GM19397 (cell line): ENCODE measurements around the gene DOCK4.

Source experiments
- ATAC-seq: cut with Tn5 transposase; IDR thresholded peaks from one replicate; pipeline ENCODE4 v1.9.1; 2021; ENCODE audit warnings: mild to moderate bottlenecking, moderate library complexity; ENCODE audit not compliant: unreplicated experiment

DOCK4 gene

DNA sequence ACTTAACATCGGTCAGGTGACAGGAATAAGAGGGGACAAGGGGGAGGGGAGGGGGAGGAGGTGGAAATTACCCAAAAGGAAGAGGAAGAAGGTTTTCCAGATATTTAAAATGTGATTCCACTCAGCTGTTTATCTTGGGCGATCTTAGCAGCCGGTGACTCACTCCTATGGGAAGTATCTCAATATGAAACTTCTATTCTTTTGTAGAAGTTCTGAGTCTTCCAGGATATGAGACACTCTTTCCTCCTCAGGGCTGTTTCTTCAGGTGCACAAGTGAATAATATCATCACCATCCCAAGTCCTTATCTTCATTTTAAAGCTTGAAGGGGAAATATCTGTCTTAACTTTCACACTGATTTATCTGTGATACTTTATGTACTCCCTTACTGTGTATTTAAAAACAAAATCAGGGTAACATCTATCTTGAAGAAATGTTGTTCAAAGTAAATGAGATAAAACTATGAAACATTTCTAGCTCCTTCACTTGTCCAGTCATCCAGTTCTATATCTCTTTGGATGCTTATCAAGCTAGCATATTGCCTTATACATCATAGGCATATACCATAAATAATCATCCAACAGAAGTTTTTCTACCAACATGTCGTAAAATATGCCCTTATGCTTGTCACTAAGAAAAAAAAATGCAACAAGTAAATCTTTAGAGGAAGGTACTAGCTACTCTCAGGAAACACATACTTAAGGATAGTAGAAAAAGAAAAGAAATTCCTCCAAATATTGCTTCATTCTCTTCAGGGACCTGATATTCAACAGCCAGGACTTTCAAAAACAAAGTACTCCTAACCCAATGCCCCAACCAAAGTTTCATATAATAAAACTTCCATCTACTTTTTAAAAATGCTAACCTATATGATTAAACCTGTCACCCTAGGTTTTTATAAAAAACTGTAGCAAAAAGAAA is 13.7 kb downstream of the DOCK4 start:
- ATAC-seq = no peak

DNA sequence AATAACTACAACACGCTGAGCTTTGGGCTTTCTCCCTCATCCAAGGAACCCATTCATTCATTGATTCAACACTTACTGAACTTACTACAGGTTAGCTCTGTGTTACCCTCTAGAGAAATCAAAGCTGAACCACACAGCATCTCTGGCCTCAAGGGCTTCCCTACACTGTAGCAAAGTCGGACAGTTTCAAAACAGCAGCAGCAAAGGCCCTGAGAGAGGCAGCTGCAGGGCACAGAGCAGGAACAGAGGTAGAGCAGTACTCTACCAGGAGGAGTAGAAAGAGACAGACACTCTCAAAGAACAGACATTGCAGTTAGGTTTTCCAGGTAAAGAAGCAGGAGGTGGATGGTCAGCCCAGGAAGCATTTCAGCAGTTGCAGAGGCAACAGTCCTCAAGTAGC is 16.1 kb downstream of the DOCK4 start:
- no peak for ATAC-seq

DNA sequence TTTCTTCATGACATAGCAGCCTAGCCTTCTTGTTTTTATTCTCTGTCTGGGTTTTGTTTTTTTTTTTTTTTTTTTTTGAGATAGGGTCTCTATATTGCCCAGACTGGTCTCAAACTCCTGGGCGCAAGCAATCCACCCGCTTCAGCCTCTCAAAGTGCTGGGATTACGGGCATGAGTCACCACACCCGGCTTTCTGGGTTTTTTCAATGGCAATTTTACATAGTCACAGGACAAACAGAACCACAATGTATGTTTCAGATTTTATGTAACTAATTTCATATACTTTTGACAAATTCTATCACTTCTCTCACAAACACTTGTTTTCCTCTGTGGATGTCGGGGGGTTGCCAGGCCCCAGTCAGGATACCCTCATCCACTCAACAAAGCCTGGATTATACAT is 16.5 kb downstream of the DOCK4 start:
- ATAC-seq = no peak

DNA sequence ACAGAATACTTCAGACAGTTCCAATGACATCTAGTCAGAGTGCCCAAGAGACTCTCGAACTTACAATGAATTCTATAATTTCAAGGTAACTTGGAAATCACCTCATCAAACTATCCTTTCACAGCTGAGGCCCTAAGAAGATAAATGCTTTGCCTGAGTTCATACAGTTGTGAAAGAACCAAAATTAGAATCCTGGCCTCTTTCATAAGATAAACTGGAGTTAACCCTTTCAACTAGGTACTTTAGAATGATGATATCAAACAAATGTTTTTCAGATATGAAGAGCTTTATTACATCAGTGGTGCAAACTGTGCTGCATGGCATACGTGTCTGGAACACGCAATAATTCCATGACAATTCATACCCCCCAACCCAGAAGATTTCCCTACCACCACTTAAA is 17.9 kb downstream of the DOCK4 start:
- ATAC-seq = no peak

DNA sequence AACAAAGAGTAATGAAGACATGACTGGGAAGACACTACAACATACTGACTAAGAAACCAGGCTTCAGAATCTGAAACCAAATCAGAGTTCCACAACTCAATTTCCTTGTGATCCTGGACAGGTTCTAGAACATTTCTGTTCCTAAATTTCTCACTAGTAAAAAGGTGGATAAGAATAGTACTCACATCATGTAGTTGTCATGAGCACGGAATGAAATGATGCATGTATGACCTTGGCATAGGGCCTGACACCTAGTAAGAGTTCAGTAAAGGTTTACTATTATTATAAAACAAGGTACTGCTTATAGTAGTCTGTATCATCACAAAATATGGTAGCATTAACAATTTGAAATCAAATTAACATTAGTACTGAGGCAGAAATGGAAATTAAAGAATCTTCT is 19.9 kb downstream of the DOCK4 start:
- no peak for ATAC-seq

DNA sequence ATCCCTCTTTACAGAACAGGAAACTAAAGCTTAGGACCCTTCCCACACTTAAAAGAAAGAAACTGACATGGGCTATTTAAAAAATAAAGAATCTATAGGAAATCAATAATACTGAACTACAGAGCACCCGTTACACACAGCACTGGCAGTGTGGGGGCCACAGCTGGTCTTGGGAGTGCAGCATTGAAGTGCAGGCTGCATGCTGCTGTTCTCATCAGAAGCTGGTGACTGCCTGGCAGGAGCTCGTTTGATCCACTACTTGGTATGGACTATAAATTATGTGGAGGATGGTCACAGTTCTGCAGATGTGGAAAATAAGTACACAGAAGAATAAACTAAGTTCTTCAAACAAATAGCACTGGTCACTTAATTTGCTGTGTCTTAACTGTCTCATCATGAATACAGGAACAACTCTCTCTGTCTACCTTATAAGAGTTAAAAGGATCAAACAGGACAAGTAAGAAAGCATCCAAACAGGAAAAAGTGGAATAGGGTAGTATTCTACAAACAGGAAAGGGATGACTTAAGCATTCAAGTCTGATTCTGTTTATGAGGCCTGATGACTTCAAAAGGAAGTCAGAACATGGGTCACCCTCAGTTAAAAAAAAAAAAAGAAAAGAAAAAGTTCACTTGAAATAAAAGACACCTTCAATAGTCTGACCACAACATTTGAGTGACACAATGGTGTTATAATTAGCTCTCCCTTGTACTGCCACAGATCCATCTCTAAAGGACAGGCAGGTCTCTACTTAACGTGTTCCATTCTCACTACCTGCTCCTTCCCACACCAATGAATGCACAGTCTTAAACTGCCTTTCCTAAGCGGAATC is 21.0 kb downstream of the DOCK4 start:
- no peak for ATAC-seq

DNA sequence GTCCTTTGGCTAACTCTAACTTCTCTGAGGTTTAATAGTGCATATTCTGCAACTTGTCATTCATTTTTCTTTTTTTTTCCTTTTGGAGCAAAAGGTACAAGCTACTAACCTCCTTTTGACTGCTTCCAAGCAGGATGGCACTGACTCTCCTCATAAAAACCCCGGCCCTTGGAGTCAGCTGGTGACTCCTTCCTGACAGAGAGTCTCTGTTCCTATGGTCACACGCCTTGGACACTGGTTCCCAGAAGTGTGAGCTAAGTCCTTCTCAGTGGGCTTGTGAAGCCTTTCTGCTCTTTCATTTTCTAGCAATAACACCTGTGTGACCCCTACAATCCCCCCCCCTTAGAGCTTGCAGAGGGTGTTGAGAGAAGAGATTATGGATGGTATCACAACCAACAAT is 21.7 kb downstream of the DOCK4 start:
- no peak for ATAC-seq

DNA sequence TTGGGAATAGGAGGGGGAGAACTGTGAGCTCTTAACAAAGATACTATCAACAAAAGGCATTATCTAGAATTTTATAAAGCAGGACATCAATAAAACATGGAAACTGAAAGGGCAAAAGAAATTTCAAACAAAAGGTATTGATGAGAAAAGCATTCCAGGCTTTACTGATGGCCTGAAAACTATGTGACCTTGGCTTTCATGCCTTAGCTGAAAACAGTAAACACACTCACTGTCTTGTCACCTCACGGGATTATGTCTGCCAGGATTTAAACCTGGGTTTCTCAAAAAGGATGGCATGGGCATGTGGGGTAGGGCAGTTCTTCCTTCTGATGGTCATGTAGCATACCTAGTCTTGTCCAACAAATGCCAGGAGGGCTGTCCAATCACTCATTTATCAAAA is 22.9 kb downstream of the DOCK4 start:
- ATAC-seq = no peak

DNA sequence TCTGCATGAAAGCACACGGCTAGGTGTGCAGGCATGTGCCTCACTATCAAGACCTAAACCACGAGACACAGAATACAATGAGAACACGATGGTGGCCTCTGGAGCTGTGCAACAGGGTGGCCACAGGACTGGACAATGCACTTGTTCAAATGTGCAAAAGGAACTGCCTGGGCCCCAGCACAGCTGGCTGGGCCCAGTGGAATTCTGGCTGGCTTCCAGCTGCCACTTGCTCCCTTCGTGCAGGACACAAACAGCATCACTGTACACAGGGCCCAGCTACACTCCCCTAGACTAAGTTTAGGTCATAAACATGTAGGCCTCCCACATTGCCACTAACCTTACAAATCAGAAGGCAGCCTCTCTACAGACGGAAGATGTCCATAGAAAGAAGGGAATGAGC is 23.4 kb downstream of the DOCK4 start:
- ATAC-seq = no peak

DNA sequence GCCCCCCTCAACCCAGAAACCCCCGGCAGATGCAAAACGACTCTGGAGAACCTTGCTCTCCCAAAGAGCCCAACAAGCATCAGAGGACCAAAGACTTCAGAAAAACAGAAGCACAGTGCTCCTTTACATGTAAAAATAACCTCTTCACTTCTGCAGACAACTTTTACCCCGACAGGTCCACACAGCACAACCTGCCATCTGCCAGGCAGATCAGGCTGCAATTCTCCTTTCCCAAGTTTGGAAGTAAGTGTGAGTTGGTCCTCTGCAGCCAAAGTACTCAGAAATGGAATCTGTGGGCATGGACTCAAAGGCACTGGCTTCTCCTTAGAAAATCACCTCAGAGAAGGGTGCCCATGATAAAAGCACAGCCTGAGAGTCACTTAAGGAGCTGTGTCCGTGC is 26.0 kb downstream of the DOCK4 start:
- ATAC-seq = no peak

DNA sequence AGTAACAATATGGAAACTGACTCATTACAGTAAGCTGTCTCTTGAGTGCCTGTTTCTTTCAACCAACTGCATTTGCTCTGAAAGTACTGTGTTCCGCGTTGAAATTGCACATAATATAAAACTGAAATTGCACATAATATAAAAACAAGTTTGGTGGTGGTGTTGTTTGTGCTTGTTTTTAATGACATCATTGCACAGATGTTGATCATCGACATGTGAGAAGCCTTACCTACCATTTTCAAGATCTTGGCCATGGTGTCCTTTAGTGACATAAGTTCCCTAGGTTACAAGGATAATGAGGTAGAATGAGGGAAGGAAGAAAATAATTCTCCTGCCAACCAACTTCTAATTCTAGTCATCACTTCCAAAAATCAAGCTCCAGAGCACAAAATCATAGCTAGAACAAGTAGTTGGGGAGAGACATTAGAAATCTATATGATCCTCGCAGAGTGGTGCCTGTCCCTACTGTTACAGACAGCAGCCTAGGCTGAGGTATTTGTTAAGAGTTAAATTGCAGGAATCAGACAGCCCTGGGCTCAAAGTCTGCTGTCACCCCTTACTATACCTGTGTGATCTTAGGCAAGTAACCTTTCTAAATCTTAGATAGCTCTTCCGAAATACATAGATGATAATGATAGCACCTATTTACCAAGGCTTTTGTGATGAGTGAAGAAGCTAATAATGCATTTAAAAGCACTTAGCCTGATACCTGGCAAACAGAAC is 29.3 kb downstream of the DOCK4 start:
- no peak for ATAC-seq

DNA sequence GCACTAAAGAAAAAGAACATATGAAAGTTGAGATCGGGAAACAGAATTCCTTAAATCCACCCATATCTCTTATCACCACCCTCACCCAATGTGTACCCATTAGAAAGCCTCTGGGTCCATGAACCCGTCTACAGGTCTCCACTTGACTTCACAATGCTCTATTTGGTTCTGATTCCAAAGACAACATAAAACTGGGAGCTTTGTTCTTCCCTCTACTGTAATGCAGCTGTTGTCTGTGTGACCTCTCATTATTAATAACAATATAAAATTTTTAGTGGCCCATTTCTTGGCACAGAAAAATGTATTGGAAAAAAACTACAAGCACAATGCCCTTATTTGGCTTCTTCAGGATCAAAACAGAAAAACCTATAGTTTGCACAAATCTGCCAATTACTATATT is 30.0 kb downstream of the DOCK4 start:
- ATAC-seq = no peak

DNA sequence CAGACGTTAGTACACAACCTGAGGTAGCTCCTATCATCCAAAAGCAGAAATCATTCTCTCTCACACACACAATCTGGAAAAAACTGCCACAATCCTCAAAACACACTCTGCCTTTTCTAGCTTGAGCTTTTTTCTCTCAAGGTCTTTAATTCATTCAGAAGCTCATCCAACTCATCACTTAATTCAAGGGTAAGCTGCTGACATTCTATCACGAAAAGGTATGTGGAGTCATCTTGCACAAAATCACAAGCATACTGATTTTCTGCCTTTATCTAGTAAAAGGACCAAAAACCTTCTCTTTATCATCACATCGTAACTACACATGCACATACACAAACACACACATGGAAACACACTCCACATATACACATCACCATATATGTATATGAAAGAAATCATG is 32.0 kb downstream of the DOCK4 start:
- ATAC-seq = no peak

DNA sequence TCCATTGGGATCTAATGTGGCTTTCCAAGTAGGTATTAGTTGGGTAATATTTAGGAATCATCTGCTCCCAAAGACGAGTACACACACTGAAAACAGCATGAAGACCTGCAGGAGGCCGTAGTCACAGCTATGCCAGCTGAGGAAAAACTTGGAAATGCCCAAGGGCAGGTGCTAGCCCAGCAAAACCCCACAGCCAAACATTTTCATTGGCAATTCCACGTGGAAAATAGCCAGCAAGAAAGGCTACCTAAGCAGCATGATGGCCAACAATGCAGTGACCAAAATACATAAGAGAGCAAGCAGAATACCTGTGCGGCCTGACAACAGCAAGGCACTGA is 32.7 kb downstream of the DOCK4 start:
- no peak for ATAC-seq

DNA sequence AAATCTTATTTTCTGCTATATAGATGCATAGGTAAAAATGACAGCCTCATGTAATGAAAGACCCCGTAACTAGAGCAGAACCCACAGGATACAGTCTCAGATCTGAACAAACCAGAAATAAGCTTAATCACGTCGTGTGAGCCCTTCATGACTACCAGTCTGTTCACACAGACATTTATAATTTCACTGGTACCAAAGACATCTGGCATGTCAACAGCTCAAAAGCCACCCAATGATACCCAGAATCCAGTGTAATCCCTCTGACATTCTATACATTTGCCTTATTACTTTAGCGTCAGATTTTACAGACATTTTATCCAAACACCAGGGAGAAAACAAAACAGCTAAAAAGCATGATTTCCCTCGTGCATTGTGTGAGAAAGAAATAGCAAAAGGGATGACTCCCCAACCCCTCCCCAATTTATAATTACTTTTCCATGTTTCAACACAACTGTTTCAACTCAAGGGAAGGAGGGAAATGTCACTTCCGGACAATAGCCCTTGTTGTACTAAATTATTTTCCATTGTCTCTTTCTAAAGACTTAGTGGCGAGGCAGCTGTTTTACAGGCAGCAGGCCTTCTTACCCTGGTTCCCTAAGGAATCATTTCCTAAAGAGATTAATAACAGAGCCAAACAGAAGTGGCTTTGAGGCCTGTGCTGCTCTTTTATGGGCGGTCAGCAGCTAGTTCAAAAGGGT is 33.2 kb downstream of the DOCK4 start:
- ATAC-seq = no peak

DNA sequence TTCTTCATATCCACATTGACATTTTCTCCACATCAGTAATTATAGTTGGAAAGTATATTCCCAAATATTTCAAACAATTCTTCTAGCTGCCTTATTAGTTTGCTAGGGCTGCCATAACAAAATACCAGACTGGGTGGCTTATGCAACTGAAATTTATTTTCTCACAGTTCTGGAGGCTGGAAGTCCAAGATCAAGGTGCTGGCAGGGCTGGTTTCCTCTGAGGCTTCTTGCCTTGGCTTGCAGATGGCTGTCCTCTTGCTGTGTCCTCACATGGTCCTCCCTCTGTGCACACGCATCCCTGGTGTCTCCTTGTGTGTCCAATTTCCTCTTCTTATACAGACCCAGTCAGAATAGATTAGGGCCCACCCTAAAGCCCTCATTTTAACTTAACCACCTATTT is 34.5 kb downstream of the DOCK4 start:
- no peak for ATAC-seq

DNA sequence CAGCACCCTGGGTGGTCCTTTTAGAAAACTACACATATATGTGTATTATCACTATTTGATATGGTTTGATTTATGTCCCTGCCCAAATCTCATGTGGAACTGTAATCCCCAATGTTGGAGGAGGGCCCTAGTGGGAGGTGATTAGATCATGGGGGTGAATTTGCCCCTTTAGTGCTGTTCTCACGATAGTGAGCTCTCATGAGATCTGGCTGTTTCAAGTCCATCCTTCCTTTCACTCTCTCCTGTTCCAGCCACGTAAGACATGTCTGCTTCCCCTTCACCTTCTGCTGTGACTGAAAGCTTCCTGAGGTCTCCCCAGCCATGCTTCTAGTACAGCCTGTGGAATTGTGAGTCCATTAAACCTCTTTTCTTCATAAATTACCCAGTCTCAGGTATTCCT is 37.3 kb downstream of the DOCK4 start:
- no peak for ATAC-seq

DNA sequence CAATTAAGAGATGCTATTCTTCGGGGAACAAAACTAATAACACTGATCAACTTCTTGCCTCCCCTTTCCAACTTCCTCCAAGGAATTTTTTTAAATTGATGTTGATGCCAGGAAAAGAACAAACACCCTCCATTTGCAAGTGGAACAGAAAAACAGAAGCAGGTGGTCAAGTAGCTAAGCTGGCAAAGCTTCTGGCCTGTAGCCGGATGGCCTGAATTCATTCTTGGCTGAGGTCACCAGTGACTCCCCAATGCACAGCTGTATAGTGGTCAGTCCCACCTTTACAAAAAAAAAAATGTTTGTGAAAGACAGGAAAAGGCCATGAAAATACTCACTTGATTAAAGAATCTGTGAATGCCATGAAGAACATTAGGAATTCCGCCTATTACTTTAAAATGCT is 39.1 kb downstream of the DOCK4 start:
- ATAC-seq = no peak

DNA sequence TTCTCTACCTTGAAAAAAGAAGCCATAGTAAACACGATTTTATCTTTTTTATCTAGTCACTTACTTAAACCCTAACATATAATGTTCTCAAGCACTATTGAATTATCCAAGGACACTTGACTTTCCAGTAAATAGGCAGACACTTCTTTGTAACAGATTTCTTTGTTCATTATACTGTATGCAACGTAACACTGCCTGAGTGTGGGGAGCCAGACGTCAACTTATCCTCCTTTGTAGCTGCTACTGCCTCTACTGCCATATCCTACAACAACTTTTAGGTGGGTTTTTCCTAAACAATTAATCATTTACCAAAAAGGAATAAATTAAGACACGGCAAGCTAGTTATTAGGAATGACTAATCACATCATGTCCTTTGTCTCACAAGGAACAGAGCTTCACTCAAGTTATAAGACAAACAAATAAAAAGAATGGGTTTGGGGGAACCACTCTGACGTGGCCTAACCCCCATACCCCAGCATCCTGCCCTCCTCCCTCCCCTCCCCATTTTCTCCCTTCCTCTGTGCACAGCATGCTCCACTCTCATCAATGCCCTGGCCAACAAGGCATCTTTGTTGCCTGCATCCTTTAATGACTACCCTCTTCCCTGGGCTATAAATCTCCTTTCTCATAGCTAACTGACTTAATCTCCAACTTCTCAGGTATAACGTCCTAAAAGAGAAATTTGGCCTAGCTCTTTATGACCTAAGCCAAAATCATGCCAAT is 43.3 kb downstream of the DOCK4 start:
- no peak for ATAC-seq

DNA sequence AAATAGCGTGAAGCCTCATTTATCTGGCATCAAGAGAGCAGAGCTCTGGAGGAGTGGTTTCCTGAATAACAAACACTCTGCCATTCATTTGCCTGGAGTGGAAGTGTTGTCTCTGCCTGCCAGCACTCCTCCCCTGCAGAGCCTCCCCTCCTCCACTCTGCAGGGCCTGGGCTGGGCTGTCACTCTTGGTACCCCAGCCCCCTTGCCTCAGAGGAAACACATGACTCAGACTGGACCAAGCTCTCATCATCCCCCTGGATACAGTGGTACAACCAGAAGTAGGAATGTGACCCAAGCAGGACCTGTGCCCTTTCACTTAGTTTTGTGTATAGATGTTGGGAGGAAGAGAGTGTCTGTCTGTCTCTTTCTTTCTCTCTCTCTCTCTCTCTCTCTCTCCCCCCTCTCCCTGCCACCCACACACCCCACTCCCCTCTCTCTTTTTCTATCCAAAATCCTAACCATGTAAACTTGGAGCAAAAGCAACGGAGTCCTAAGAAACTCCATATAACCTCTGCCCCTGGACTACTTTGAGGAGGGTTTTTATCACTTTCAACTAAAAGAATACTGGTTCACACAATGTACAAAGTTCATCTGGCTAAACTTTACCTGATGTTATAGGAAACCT is 43.9 kb downstream of the DOCK4 start:
- no peak for ATAC-seq
